ENCODE measurements around the gene SLC35E2B. TPM values are rescaled to one million over a fixed set of nuclear protein-coding genes. Genes with fewer than 3 reads are reported as not detected.
"Not testable (repeated sequence)": the region's sequence is repeated elsewhere in the genome, so short reads cannot be mapped to it uniquely, and the experiment has no call there.

SLC35E2B gene
- total RNA-seq, 2 donors from 2014 or later: 18.4 to 22.1 TPM

DNA sequence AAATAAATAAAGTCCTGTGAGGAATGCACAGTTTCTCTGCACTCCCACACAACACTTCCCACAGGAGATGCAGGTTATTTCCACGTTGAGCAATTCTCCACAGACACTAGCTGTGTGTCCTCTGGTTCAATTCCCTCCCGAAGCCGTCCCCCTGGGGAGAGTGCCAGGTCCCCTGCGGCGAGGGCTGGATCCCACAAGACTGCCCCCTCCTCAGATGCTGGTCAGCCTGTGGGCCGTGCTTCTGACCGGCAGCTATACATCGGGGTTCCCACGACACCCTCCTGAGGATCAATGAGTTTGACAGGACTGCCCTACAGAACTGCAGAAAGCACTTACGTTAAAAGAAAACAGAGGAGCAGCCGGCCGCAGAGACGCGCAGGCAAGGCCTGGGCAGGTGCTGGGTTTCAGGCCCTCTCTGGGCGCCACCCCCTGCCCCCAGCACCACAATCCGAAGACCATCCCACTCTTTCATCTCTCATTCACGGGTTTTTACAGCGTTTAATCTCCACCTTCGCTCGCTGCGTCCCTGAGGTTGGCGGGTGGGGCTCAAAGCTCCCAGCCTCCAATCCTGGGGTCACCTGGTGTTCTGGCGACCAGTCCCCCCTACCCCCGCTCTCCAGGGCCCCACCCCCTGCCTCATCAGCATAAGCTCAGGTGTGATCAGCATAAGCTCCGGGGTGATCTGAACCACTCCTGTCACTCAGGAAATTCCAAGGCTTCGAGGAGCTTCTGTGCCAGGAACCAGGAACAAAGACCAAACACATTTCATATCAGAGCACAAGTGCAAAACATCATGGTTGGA is 9.3 kb downstream of the SLC35E2B start:
- TF ChIP-seq, protein P1, sequence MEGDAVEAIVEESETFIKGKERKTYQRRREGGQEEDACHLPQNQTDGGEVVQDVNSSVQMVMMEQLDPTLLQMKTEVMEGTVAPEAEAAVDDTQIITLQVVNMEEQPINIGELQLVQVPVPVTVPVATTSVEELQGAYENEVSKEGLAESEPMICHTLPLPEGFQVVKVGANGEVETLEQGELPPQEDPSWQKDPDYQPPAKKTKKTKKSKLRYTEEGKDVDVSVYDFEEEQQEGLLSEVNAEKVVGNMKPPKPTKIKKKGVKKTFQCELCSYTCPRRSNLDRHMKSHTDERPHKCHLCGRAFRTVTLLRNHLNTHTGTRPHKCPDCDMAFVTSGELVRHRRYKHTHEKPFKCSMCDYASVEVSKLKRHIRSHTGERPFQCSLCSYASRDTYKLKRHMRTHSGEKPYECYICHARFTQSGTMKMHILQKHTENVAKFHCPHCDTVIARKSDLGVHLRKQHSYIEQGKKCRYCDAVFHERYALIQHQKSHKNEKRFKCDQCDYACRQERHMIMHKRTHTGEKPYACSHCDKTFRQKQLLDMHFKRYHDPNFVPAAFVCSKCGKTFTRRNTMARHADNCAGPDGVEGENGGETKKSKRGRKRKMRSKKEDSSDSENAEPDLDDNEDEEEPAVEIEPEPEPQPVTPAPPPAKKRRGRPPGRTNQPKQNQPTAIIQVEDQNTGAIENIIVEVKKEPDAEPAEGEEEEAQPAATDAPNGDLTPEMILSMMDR (IDR thresholded peaks at IDR 0.05): no peak
- H3K9me3 ChIP-seq: no peaks in the 10 kb centered on the region
- no peaks in the 10 kb centered on the region for H3K27me3 ChIP-seq
- H3K4me1 ChIP-seq: peaks cover 0 to 26% of the 10 kb centered on the region in 2 donors
- DNase-seq (ENCODE audit: low spot score): no peak
- no peaks in the 10 kb centered on the region for H3K36me3 ChIP-seq
- no peak overlapping the region for H3K4me3 ChIP-seq
- no peak overlapping the region for H3K27ac ChIP-seq

DNA sequence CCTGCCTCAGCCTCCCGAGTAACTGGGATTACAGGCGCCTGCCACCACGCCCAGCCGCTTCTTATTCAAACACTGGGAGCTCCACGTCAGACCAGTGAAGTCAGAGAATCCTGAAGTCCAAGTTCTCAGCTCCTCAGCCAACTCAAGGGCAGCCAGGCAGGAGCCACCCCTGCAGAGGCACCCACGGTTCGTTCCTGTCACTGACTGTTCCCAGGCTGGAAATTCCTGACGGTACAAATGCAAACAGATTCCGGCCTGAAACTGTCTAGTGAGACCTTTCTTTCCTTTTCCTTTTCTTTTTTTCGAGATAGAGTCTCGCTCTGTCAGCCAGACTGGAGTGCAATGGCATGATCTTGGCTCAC is 11.7 kb downstream of the SLC35E2B start:
- Histone ChIP-seq H3K27ac (no peak overlapping the region), H3K4me1 (peaks cover 0 to 30% of the 10 kb centered on the region in 2 donors), H3K36me3 (no peaks in the 10 kb centered on the region), H3K4me3 (no peak overlapping the region), H3K27me3 (no peaks in the 10 kb centered on the region), H3K9me3 (no peaks in the 10 kb centered on the region)
- DNase-seq (ENCODE audit: low spot score): no peak
- TF ChIP-seq, protein P1 (IDR thresholded peaks at IDR 0.05): no peak

DNA sequence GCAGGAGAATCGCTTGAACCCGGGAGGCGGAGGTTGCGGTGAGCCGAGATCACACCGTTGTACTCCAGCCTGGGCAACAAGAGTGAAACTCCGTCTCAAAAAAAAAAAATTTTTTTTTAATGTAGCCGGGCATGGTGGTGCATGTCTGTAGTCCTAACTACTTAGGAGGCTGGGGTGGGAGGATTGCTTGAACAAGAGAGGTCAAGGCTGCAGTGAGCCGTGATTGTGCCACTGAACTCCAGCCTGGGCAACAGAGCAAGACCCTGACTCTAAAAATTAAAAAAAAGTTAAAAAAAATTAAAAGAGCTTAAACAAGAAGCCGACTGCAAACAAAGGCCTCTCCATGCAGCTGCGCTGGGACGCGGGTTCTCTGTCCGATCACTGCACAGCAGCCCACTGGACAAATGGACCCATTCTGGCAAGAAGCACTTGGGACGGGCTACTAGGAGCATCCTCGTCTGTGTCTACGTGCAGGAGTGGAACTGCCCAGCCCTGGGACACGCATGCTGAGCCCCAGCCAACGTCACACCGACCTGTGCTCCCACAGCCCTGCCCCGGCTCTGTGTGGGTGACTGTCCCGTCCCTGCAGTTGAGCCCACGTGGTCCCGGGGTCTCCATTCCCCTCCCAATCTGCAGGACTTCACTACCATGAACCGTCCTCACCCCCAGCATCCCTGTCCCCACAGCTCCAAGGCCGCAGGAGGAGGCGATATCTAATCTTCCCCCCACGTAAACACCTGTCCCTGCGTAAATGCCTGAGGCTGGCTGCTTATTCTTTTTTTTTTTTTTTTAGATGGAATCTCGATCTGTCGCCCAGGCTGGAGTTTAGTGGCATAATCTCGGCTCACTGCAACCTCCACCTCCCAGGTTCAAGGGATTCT is 12.3 kb downstream of the SLC35E2B start:
- no peak overlapping the region for H3K4me3 ChIP-seq
- no peak overlapping the region for H3K27ac ChIP-seq
- peaks cover 0 to 30% of the 10 kb centered on the region in 2 donors for H3K4me1 ChIP-seq
- no peak for DNase-seq (ENCODE audit: low spot score)
- no peaks in the 10 kb centered on the region for H3K27me3 ChIP-seq
- H3K36me3 ChIP-seq: no peaks in the 10 kb centered on the region
- TF ChIP-seq, protein P1 (IDR thresholded peaks at IDR 0.05): no peak
- H3K9me3 ChIP-seq: no peaks in the 10 kb centered on the region

DNA sequence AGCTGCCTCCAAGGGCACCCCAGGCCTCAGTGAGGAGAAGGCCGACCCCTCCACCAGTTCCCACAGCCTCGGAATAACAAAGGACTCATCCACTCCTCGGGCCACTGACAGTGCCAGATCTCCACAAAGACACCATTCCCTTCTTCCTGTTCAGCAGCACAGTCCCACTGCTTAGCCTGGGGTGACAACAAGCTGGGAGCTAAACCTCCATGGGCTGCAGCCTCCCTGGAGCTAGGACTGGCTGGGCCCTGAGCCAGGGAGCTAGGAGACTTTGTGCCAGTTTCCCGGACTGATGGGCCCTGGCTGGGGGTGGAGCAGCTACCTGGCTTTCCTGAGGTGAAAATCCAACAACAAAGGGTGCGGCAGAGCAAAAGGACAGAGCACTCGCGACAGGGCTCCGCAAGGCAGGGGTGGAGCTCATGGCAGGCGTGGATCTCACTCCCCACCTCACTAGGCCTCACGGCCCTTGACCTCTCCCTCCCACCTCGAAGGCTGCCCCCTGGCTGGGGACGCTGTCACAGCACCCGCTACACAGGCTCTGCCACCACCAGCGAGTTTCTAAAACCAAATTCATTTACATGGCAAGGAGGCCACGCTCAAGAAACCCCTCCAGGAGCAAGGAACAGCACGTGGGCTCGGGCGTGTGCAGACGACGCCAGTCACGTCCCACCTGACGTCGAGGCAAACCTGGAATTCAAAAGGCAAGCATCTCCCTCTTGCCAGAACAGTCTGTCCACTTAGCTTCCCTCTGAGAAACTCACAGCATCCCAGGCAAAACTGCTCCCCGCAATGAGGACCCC is 13.8 kb downstream of the SLC35E2B start:
- Histone ChIP-seq H3K4me3 (no peak overlapping the region), H3K4me1 (peaks cover 0 to 30% of the 10 kb centered on the region in 2 donors), H3K27me3 (no peaks in the 10 kb centered on the region), H3K27ac (peak overlapping the region in 1 of 2 donors; percentile 9), H3K36me3 (no peaks in the 10 kb centered on the region), H3K9me3 (no peaks in the 10 kb centered on the region)
- TF ChIP-seq, protein P1 (IDR thresholded peaks at IDR 0.05): peak in 1 of 2 donors; percentile 46
- no peak for DNase-seq (ENCODE audit: low spot score)

DNA sequence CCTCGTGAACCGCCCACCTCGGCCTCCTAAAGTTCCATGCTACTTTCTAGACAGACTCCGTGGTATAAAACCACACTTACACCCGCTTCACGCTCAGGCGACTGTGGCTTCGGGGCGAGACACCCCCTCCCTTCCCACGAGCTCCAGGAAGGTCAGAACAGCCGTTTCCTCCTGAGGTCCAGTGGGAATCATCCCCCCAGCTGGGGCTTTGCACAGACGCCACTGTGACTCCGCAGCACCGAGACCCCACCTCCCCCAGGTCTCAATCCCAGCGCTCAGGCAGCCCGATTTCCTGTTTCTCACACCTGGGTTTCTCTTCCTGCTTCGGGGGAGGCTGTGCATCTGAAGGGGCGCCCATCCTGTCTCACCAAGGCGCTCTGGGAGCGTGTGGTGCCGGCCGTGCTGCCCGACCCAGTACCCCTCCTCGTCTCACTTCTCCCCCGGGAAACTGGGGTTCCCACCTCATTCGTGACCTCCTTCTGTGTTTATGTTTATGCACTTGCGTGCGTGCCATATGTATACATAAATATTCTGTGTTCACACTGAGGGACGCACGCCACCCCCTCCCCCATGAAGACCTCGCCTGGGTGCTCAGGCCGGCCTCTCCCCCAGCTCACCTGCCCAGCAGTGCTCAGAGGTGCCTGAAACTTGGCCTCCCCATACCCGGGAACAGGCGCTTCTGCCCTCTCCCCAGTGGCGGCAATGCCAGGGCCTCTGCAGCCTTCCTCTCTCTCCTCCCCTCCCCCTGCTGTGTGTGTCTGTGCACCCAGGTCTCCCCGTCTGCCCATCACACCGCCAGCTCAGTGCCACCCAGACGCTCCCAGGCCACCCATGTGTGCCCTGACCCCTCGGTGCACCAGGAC is 14.6 kb downstream of the SLC35E2B start:
- DNase-seq (ENCODE audit: low spot score): no peak
- H3K27me3 ChIP-seq: no peaks in the 10 kb centered on the region
- H3K4me1 ChIP-seq: peaks cover 0 to 24% of the 10 kb centered on the region in 2 donors
- H3K4me3 ChIP-seq: no peak overlapping the region
- H3K27ac ChIP-seq: peak overlapping the region in 1 of 2 donors; percentile 9
- TF ChIP-seq, protein P1 (IDR thresholded peaks at IDR 0.05): no peak
- no peaks in the 10 kb centered on the region for H3K9me3 ChIP-seq
- H3K36me3 ChIP-seq: no peaks in the 10 kb centered on the region

DNA sequence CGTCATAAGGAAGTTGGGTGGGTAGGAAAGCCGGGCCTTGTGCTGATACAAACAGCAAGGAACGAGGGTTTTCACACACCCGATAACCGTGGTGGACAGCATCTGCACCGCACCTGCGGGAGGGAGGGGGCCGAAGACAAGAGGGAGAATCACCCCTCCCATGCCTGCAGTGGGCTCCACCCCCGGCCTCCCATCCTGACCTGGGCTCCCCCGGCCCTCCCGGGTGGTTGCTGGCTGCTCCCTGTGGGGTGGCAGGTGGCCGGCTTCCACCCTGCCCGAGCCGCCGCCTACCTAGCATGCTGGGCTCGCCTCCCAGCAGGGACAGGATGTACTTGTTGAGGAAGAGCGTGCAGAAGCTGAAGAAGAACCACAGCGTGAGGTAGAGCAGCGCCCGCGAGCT is 16.5 kb downstream of the SLC35E2B start:
- not testable (repeated sequence) for H3K9me3 ChIP-seq; H3K4me3 ChIP-seq; H3K27ac ChIP-seq; H3K27me3 ChIP-seq; DNase-seq (ENCODE audit: low spot score)
- H3K4me1 ChIP-seq: peaks cover 0 to 18% of the 10 kb centered on the region in 2 donors
- peaks cover 17% of the 10 kb centered on the region for H3K36me3 ChIP-seq

DNA sequence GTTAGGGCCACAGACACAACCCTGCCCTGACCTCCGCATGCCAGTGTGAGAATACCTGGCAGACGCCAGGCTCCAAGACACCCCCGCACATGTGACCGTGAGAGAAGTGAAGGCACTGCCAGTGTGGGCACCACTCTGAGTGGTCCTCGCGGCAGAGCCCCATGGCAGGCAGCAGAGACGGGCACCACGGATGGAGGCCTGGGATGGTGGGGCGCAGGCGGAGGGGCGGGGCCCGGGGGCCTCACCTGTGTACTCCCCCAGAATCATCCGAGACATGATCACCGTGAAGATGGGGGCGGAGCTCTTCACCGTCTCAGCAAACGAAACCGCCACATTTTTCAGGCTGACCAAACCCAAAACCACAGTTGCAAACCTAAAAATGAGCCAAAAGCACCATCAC is 17.4 kb downstream of the SLC35E2B start:
- not testable (repeated sequence) for H3K27me3 ChIP-seq; H3K9me3 ChIP-seq; DNase-seq (ENCODE audit: low spot score); H3K4me3 ChIP-seq; H3K27ac ChIP-seq
- peaks cover 21% of the 10 kb centered on the region for H3K36me3 ChIP-seq
- H3K4me1 ChIP-seq: peaks cover 0 to 18% of the 10 kb centered on the region in 2 donors

Data from right atrium auricular region (tissue), 2 donors.